DND-41 (cell line): ENCODE data around the gene SIRPD.

Experiments
- EZH2 ChIP-seq: IDR thresholded peaks from 3 replicates; pipeline ENCODE4 v1.6.1; 2012; ENCODE audit warnings: borderline replicate concordance, low read depth, mild to moderate bottlenecking, moderate library complexity, low read length, inconsistent platforms; ENCODE audit not compliant: severe bottlenecking
- TF ChIP-seq, protein P1 (sequence below): IDR thresholded peaks from 2 replicates; pipeline ENCODE4 v1.5.1; 2012; ENCODE audit warnings: borderline replicate concordance, low read length, moderate library complexity, mild to moderate bottlenecking; ENCODE audit not compliant: poor library complexity, severe bottlenecking; ENCODE audit errors: extremely low read depth

DNA sequence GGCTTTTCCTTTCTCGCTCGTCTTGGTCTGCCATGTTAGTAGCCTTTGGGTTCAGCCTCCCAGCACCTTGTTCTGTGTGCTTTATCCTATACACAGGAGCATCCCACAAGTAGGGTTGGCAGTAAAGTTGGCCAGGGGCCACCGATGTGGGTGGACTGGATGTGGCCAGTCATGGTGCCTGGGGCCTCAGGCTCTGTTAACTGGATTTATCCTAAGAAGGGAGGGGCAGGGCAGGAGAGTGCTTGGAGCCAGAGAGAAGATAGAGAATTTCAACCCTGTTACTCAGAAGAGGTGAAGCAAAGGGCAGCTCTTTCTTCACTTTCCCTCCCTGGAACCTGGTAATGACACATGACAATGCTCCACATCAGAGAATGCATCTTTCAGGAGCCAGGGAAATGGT is 52.1 kb downstream of the SIRPD start:
- TF ChIP-seq, protein P1, sequence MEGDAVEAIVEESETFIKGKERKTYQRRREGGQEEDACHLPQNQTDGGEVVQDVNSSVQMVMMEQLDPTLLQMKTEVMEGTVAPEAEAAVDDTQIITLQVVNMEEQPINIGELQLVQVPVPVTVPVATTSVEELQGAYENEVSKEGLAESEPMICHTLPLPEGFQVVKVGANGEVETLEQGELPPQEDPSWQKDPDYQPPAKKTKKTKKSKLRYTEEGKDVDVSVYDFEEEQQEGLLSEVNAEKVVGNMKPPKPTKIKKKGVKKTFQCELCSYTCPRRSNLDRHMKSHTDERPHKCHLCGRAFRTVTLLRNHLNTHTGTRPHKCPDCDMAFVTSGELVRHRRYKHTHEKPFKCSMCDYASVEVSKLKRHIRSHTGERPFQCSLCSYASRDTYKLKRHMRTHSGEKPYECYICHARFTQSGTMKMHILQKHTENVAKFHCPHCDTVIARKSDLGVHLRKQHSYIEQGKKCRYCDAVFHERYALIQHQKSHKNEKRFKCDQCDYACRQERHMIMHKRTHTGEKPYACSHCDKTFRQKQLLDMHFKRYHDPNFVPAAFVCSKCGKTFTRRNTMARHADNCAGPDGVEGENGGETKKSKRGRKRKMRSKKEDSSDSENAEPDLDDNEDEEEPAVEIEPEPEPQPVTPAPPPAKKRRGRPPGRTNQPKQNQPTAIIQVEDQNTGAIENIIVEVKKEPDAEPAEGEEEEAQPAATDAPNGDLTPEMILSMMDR = no peak
- TF ChIP-seq EZH2 = no peak
